Measurements from ENCODE around the gene DISC1.

DNA sequence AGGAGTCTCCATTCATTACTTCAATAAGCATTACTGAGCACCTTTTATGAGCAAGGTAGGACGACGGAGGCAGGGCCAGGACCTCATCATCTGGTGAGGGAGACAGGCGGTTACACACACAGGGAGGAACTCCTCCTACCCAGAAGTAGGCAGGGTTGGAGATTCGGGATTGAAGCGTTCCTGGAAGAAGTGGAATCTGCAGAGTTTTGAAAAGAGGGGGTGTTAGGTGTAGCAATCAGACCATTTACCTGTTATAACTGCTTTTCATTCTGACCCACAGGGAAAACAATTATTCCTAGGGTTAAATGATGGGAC, 392.4 kb downstream of the DISC1 start:
- TF ChIP-seq EP300 (IDR thresholded peaks at IDR 0.05; ENCODE audit: borderline replicate concordance in 1 of 2, low read depth in 1 of 2, low read length in 1 of 2) (no peak), TAF1 (IDR thresholded peaks at IDR 0.05; ENCODE audit: borderline replicate concordance, low read depth, low read length) (no peak), USF2 (IDR thresholded peaks at IDR 0.05; ENCODE audit: borderline replicate concordance, low read depth, low read length) (no peak), FOXM1 (IDR thresholded peaks at IDR 0.05; ENCODE audit: low read depth) (no peak), JUND (IDR thresholded peaks at IDR 0.05) (no peak), RAD21 (IDR thresholded peaks at IDR 0.05; ENCODE audit: low read length) (no peak), TEAD4 (IDR thresholded peaks at IDR 0.05; ENCODE audit: borderline replicate concordance, insufficient read depth) (no peak), EZH2phosphoT487 (IDR thresholded peaks at IDR 0.05; ENCODE audit: borderline replicate concordance, low read depth) (no peak)
- TF ChIP-seq, protein P1, sequence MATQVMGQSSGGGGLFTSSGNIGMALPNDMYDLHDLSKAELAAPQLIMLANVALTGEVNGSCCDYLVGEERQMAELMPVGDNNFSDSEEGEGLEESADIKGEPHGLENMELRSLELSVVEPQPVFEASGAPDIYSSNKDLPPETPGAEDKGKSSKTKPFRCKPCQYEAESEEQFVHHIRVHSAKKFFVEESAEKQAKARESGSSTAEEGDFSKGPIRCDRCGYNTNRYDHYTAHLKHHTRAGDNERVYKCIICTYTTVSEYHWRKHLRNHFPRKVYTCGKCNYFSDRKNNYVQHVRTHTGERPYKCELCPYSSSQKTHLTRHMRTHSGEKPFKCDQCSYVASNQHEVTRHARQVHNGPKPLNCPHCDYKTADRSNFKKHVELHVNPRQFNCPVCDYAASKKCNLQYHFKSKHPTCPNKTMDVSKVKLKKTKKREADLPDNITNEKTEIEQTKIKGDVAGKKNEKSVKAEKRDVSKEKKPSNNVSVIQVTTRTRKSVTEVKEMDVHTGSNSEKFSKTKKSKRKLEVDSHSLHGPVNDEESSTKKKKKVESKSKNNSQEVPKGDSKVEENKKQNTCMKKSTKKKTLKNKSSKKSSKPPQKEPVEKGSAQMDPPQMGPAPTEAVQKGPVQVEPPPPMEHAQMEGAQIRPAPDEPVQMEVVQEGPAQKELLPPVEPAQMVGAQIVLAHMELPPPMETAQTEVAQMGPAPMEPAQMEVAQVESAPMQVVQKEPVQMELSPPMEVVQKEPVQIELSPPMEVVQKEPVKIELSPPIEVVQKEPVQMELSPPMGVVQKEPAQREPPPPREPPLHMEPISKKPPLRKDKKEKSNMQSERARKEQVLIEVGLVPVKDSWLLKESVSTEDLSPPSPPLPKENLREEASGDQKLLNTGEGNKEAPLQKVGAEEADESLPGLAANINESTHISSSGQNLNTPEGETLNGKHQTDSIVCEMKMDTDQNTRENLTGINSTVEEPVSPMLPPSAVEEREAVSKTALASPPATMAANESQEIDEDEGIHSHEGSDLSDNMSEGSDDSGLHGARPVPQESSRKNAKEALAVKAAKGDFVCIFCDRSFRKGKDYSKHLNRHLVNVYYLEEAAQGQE (IDR thresholded peaks at IDR 0.05; ENCODE audit: low read depth, low read length) = no peak
- TF ChIP-seq, protein P2, sequence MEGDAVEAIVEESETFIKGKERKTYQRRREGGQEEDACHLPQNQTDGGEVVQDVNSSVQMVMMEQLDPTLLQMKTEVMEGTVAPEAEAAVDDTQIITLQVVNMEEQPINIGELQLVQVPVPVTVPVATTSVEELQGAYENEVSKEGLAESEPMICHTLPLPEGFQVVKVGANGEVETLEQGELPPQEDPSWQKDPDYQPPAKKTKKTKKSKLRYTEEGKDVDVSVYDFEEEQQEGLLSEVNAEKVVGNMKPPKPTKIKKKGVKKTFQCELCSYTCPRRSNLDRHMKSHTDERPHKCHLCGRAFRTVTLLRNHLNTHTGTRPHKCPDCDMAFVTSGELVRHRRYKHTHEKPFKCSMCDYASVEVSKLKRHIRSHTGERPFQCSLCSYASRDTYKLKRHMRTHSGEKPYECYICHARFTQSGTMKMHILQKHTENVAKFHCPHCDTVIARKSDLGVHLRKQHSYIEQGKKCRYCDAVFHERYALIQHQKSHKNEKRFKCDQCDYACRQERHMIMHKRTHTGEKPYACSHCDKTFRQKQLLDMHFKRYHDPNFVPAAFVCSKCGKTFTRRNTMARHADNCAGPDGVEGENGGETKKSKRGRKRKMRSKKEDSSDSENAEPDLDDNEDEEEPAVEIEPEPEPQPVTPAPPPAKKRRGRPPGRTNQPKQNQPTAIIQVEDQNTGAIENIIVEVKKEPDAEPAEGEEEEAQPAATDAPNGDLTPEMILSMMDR (IDR thresholded peaks at IDR 0.05) = no peak

All from SK-N-SH (cell line).